CD4-positive, alpha-beta T cell treated with Interleukin-2 at 100 ng/mL for 4 hours (primary cell): ENCODE measurements around the gene C18orf63.
"Not testable (repeated sequence)": the region's sequence is repeated elsewhere in the genome, so short reads cannot be mapped to it uniquely, and the experiment has no call there.

ENCODE experiments used
- DNase-seq: peaks from one replicate; pipeline ENCODE4 v3.0.0-alpha.2; 2020; ENCODE audit warnings: low spot score

The C18orf63 gene

DNA sequence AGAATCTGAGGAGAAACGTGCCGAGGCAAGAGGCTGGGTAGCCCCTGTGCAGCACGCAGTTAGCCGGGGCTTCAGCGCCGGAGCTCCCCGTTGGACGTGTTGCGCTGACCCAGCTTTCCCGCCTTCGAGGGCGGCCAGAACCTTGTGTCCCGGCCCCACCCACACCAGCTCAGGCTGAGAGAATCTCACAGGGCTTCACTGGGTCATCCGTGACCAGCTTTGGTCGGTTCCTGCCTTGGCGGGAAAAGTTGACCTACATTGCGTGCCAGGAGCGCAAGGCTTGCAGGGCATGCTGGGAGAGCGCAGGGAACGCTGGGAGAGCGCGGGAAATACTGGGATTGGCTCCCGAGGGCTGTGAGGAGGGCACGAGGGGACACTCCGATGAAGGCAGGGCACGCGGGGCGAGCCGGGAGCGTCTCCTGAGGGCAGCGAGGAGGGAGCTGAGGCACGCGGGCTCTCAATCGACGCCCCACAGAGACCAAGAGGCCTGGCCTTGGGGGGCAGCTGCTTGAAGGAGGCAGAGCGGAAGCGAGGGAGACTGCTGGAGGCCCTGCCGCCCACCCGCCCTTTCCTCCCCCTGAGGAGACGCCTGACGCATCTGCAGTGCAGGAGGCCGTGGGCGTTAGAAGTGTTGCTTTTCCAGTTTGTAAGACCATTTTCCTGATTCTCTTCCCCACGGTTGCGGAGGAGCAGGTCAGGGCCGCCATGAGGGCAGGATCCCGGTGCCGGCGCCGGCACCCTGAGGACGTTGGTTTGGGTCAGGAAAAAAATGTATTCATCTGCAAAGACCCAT is at the start of gene C18orf63:
Gene C18orf63, plus strand, starts transcription at position 376 of the 793 bp plus-strand sequence. CDS start 2,027 bp downstream, outside the sequence.
- DNase-seq = no peak

DNA sequence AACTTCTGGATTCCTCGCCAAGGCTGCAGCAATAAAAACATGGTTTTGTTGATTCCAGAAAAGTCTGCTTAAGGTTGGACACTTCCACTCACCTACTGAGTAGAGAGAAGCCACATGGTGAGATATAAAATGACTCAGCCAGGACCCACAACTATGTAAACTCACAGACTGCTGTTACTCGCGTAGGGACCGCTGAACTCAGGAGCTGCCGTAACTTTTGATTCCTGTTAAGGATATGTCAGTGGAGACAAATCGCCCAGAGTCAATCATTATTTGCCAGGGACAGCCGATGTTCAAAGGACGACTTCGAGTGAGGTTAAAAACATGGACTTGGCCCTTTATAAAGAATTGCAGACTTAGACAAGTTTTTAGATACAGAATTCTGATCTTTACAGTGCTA is 49.5 kb upstream of the C18orf63 start:
- no peak for DNase-seq

DNA sequence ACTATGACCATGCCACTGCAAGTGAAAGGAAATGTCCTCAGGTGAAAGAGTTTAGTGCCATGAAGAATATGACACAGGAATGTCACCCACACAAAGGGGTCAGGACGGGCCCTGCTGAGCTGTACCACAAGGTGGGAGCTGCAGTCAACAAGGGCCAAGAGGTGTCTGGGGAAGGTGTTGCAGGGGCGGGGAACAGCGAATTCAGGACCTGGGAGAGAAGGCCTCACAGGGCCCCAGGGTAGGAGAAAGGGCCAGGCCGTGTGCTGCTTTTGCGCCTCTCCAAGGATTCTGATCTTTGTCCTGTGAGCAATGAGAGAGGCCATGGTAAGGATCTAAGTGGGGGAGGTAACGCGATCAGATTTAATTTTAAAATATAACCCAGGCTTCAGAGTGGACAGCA is 47.5 kb upstream of the C18orf63 start:
- DNase-seq = no peak

DNA sequence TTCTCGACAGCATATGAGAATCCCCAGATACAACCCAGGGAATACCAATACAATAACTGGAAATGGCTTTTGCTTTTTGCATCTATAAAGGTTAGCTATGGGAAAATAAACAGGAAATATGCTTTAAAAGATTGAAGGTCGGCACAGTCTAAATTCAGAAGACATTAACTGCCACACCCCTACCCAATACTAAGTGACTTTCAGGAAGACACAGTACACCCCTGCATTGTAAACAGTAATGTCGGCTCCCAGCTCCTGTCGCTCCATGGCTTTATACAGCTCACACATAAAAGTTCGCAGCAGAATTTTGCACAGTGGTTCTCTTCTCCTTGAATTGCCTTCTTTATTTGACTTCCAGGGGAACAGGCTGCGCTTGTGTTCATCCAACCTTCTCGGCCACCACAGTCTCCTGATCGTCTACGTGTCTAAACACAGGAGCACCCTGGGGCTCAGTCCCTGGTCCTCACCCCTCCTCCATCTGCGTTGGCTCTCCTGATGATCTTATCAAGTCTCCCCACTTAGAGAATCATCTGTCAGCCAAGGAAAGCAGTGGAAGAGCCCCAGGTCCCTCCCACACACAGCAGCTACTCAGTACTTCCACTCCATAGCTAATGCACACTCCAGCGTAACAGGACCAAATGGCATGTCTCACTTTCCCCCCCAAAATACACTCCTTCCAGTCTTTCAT is 46.6 kb upstream of the C18orf63 start:
- no peak for DNase-seq

DNA sequence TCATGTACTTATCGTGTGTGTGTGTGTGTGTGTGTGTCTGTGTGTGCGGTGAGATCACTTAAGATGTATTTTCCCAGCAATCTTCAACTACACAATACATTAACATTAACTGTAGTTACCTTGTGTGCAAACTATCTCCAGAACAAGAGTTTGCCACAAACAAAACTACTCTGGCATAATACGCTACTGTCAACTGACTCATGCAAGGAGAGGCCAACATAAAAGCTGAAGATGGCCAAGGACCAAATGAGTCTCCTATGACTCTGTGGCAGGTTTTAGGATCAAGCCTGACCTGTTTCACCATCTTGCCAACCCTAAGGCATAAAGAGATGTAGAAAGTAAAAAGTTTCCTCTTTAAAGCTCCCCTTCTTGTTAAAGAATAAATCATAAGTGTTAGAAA is 44.0 kb upstream of the C18orf63 start:
- DNase-seq = no peak

DNA sequence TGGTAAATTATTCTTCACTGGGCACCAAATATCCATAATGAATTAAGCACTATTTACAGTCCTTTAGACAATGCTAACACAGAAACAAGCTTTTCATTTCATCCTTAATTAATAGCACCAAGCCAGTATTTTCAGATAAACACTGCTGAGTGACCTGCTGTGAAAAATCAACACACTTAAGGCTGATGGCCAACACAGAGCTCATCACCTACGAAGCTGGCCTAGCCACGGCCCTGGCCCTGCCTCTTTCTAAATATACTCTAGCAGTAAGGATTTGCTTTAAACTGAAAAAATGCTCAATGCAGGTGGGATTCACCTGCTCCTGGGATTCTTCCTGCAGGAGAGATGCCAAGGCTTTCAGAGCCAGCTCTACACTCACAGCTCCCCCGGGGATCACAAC is 42.2 kb upstream of the C18orf63 start:
- DNase-seq = no peak

DNA sequence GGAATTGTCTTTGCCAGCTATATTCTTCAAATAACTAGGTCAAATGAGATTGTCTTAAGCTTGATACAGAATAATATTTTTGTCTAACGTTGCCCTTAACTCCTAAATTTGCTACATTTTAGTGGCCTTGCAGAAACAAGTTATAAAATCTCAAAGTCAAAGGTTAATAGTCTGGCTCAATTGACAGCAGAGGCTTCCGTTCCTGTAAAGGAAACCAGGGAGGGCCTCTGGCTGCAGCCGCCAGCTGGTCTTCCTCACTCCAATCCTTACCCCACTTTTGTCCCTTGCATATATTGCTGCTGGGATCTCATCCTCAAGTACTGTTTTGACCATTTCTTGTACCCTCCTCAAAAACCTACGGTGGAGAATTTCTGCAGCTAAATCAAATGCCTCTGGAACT is 40.9 kb upstream of the C18orf63 start:
- DNase-seq = no peak

DNA sequence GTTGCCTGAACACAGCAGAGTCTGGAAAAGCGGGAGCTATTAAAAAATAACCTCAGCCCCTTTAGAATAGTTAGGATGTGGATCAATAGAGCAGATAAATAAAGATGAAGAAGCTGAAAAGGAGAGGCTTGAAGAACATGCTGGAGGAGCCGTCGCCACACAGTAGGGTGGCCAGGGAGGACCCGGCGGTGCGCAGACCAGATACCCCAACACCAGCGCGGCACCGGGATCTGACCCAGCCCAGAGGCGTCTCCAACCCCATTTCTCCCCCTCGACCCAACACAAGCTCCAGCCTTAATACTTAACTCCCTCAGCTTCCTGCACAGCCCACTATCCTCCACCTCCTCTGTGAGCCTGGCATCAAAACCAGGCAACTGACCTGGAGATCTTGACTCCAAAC is 39.9 kb upstream of the C18orf63 start:
- DNase-seq = no peak

DNA sequence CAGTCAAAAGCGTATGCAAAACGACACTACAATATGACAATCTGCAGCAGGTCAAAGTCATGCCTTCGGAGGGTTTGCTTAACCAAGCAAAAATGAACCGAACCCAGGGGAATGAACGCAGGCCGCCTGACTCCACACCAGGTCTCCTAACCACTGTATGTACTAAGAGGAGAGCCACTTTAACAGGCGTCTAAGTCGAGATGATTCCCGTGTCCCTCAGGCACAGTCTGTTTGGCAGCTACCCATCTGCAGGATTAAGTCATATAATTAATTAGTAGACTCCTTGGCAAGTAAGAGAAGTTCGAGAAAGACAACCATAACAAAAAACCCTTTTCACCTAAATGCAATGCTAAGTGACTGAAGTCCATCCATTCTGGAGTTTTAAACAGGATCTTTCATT is 39.0 kb upstream of the C18orf63 start:
- DNase-seq = no peak

DNA sequence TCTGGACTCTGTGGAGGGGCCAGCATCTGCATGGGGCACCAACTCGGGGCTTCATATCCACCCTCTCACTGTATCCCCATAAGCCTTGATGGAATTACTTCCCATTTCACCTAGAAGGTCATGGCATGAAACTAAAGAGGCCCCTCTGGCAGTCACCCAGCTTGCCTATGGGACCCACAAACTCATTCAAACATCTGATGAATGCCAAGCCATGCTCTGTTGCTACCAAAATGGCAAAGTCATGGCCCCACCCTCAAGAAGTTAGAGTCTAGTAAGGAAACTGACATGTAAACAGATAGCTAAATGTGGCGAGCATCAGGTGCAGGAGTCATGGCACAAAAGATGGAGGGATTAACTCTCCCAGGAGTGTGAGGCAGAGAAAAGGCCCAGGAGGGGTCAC is 38.3 kb upstream of the C18orf63 start:
- DNase-seq = no peak

DNA sequence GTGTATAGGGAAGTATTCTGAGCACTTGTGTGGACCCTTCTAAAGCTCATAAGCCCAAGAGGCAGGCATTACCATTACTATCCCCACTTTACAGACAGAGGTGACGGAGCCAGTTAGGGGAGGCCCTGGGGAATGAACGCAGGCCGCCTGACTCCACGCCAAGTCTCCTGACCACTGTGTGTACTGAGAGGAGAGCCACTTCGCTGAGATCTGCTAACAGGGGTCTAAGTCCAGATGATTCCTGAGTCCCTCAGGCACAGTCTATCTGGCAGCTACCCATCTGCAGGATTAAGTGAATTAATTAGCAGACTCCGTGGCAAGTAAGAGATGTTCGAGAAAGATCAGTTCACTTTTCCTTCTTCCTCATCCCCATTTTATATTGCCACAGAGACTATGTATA is 37.6 kb upstream of the C18orf63 start:
- DNase-seq = no peak

DNA sequence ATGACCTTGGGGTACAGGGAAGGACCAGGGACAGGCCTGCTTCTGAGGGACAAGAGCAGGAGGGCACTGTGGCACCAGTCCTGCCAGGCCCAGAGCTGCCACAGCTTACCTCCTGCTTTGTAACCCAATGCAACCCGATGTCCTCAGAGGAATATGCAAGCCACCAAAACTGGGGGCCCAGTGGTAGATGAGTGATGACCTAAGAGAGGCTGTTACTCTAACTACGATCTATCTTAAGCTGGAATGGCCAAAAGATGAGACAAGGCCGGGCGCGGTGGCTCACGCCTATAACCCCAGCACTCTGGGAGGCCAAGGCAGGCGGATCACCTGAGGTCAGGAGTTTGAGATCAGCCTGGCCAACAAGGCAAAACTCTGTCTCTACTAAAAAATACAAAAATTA is 36.7 kb upstream of the C18orf63 start:
- no peak for DNase-seq

DNA sequence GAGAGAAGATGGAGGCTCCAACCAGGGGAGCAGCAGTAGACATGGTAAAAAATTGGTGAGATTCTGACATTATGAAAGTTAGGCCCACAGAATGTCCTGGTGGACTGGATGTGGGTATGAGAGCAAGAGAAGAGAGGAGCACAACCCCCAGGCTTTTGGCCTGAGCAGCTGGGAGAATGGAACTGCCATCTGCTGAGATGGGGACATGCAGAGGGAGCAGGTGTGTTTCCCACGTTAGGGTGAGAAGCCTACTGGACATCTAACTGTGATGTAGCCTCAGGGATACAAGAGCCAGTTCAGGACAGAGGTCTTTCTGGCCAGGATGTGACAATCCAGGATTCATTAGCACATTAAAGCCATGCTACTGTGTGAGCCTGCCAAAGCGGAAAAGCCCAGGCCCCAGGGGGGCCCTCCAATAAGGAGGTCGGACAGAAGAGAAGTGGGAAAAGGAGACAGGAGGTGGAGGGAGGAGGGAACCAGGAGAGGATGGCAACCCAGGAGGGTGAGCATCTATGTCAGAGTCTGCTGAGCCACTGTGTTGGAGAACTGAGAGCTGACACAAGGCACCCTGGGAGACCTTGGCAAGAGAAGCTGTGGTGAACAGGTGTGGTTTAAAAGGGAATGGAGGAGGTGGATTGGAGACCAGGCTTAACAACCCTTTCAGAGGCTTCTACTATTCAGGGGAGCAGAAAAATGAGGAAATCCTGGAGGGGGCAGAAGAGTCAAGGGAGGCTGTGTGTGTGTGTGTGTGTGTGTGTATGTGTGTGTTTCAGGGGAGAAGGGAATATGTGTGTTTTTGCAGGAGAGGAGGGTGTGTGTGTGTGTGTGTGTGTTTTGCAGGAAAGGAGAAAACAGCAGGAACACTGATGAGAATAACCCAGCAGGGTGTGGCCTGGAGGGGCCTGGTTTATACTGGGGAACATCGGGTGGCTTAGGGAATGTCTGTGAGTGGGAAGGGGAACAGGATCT is 34.3 kb upstream of the C18orf63 start:
- DNase-seq = no peak

DNA sequence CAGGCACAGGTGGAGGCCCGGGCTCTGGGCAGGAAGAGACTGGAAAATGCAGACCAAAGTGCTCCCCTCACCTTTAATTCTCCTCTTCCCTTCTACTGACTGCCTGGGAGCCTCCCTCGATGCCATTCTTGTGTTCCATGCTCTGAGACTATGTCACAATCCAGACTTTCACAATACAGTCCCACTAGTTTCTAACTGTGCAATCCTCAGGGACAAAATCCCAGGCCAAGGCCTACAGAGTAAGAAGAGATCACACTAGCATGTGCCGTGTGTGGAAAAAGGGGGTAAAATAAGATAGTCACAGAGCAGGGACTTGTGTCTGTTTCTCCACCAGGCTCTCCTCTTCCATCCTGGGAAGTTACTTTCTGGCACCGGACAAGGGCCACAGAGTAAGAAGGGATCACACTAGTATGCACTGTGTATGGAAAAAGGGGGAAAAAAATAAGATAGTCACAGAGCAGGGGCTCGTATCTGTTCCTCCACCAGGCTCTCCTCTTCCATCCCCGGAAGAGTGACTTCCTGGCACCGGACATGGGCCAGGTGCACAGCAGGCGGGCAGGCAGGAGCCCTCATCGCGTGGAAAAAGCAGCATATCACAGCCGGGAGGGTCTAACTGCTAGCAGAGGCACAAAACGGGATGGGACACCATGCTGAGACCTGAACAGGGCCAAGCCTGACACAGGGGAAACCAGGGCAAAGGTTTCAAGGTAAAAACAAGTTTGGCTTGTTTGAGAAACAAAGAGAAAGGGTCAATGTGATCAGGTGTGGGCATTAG is 33.5 kb upstream of the C18orf63 start:
- no peak for DNase-seq

DNA sequence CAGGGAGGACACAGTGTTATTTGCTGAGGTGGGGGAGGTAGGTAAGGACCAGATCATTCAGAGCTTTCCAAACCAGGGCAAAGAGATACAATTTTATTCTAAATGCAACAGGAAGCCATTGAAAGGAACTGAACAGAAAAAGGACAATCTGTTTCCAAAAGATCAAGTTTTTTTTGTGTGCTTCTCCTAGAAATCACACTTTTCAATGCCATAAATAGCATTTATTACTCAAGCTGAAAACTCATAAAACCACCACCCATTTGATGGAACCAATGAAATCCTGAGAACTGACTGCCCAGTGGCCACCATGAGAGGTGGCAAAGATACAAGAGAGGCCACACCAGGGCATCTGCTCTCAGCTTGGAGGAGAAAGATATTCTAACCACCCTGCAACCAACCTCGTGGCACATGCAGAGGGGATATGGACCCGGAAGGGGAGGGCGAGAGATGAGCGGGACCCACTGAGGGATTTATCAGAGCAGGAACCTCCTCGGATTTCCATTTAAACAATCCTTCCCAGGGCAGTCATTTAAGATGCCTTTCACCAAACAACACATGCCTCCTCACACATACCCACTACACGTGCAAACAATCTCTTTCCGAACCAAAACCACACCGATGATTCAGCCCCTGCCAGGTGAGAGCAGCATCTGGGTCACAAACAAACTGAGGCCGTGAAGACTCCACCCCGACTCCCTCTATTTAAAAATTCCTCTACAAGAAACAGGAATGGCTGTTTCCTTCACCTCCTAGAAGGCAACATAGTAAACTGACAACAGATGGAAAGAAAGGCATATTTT is 32.7 kb upstream of the C18orf63 start:
- peak; percentile 9 for DNase-seq

DNA sequence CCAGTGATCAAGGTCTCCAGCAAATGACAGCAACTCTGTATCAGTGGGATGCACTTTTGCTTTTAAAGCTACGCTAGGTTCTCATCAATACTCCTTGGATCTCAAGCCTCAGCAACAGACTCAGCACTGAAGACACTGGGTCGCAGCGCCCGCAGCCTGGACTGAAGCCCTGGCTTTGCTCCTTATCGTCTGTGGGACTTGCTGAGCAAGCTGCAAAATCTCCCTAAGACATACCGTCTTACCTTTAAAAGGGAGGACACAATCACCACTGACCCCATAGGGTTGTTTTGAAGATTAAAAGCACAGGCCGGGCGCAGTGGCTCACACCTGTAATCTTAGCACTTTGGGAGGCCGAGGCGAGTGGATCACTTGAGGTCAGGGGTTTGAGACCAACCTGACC is 32.0 kb upstream of the C18orf63 start:
- DNase-seq = no peak

DNA sequence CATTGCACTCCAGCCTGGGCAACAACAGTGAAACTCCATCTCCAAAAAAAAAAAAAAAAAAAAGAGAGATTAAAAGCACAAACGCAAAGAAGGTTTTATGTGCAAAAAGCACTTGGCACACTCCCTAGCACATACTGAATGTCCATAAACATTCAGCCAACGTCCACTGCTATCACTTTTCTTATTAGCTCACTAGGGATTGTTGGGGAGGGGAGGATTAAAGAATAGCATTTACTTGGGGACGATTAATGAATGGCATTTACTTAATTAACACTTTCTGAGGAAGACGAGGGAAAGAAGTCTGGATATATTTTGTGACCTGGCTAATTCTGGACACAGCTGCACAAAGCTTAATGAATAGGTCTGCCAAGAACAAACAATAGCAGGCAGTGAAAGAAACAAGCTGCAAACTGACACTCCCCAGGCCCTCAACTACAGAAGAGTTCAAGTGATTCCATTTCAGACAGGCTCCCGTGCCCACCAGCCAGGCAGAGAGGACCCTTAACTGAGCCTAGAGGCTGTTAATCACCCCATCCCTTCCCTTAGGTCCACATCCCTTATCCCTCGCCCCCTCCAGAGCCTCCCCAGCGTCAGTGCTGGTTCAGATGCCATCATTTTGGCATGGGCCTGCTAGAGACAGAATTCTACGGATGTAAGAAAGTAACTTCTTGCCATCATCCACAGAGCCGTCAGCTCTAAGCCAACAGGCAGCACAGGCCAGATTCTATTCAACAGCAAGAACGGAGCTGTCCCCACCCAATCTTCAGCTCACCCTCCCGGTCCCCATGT is 31.3 kb upstream of the C18orf63 start:
- DNase-seq = no peak

DNA sequence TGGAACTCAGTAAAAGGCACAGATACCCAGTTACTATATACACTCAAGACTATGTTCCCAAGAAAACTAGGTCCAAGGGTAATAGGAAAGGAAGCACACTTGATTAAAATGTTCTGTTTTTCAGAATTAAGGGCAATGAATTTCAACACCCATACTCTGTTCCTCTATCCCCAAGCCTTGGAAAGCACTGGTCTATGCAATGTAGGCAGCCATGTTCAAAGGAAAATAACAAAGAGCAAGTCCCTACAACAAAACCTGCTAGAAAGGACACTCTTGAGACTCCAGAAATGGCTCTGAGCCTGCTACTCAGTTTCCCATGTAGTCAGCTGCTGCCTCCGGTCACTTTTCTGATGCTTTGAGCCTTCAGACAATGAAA is 30.7 kb upstream of the C18orf63 start:
- DNase-seq = no peak

DNA sequence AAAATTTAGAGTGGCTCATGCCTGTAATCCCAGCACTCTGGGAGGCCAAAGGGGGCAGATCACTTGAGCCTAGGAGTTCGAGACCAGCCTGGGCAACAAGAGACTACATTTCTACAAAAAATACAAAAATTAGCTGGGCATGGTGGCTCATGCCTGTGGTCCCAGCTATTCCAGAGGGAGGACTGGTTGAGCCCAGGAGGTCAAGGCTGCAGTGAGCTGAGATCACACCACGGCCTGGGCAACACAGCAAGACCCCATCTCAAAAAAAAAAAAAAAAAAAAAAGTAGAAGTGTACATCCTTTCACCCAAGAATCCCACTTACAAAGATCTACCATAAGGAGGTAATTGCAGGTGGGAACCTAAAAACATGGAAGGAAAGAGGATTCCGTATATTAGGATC is 30.1 kb upstream of the C18orf63 start:
- DNase-seq = not testable (repeated sequence)
